ENCODE data around the gene CCDC33. TPM values are rescaled to one million over a fixed set of nuclear protein-coding genes. Genes with fewer than 3 reads are reported as not detected.

The CCDC33 gene
- total and polyA plus RNA-seq, 10 of the 15 experiments (the other 5 are each of a cell fraction or from before 2014, with no cell fraction given): 0.57 to 5.8 (median 4.3) TPM

DNA sequence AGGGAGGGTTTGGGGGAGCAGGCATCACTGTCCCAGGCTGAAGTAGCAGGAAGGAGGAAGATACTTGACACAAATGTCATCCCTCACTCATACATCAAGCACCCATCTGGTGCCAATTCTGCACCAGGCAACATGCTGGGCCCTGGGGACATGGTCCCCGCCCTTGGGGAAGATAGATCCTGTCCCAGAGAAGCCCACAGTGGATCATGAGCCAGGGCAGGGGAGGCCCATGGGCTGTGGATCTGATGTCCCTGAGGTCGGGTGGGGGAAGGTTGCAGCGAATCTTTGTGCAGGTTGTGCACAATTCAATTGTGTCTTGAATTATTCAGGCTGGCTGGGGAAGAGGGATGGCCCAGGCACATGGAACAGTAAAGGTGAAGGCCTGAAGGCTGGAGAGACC is 6.4 kb upstream of the CCDC33 start:
- no TSS peak for BruUV-seq (replicated peaks)
- no peak for ATAC-seq
- SMC1A ChIA-PET (ENCODE audit: uncharacterized antibody, unreplicated experiment): no interaction called here
- no peak overlapping the region for H3K9ac ChIP-seq (ENCODE audit: control insufficient read depth, insufficient read depth, low read length)
- RAD21 ChIA-PET (ENCODE audit: unreplicated experiment): no interaction called here
- H4K20me1 ChIP-seq (ENCODE audit: control insufficient read depth, insufficient read depth): no peaks in the 10 kb centered on the region
- in situ Hi-C loops (cut with MboI) (no loop called here), intact Hi-C loops (cut with micrococcal nuclease; ENCODE audit: unreplicated experiment) (no loop called here)
- 0% methylated on average over 3 of the region's 3 CpGs for WGBS (ENCODE audit: insufficient coverage, insufficient replicate concordance, low lambda C conversion rate, missing lambda C conversion rate)
- DNase-seq (ENCODE audit: low read depth, low spot score): no peak
- no peak overlapping the region for H3K27ac ChIP-seq (ENCODE audit: control insufficient read depth, insufficient read depth)
- H3K27me3 ChIP-seq (replicated peaks in 1 of 2; ENCODE audit: control insufficient read depth in 2 of 2, insufficient read depth in 2 of 2, low read length in 1 of 2): peaks cover 0 to 3% of the 10 kb centered on the region in 2 experiments
- POLR2A ChIA-PET: no interaction called here
- no peaks in the 10 kb centered on the region for H3K36me3 ChIP-seq (ENCODE audit: control insufficient read depth in 2 of 2, insufficient read depth in 2 of 2, low read length in 1 of 2)
- H3K9me3 ChIP-seq (replicated peaks; ENCODE audit: control insufficient read depth, insufficient read depth, low read length): no peaks in the 10 kb centered on the region
- H3K4me2 ChIP-seq (ENCODE audit: control insufficient read depth, insufficient read depth): no peak overlapping the region
- CTCF ChIA-PET: no interaction called here
- H3K4me1 ChIP-seq (ENCODE audit: control insufficient read depth, insufficient read depth, low read length): peaks cover 6% of the 10 kb centered on the region
- FAIRE-seq: no peak
- no peak overlapping the region for H2AFZ ChIP-seq (ENCODE audit: control insufficient read depth, low read depth, low read length)
- no peak overlapping the region for H3K4me3 ChIP-seq
- TF ChIP-seq HDGF (IDR thresholded peaks at IDR 0.05) (no peak), ZNF384 (IDR thresholded peaks at IDR 0.05; ENCODE audit: borderline replicate concordance, low read depth, low read length) (no peak), PAX8 (IDR thresholded peaks at IDR 0.05) (no peak), CREB1 (IDR thresholded peaks at IDR 0.05; ENCODE audit: low read depth) (no peak), FOS (IDR thresholded peaks at IDR 0.05; ENCODE audit: borderline replicate concordance, extremely low read depth, insufficient read length) (no peak), SMAD5 (IDR thresholded peaks at IDR 0.05; ENCODE audit: low read depth) (no peak), BRCA1 (IDR thresholded peaks at IDR 0.05; ENCODE audit: low read depth, low read length) (no peak), NR2F1 (conservative IDR thresholded peaks at IDR 0.05) (no peak), IKZF1 (conservative IDR thresholded peaks at IDR 0.05) (no peak), ZNF217 (IDR thresholded peaks at IDR 0.05) (no peak)
- TF ChIP-seq, protein P1, sequence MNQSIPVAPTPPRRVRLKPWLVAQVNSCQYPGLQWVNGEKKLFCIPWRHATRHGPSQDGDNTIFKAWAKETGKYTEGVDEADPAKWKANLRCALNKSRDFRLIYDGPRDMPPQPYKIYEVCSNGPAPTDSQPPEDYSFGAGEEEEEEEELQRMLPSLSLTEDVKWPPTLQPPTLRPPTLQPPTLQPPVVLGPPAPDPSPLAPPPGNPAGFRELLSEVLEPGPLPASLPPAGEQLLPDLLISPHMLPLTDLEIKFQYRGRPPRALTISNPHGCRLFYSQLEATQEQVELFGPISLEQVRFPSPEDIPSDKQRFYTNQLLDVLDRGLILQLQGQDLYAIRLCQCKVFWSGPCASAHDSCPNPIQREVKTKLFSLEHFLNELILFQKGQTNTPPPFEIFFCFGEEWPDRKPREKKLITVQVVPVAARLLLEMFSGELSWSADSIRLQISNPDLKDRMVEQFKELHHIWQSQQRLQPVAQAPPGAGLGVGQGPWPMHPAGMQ (IDR thresholded peaks at IDR 0.05; ENCODE audit: borderline replicate concordance): no peak
- TF ChIP-seq, protein P2, sequence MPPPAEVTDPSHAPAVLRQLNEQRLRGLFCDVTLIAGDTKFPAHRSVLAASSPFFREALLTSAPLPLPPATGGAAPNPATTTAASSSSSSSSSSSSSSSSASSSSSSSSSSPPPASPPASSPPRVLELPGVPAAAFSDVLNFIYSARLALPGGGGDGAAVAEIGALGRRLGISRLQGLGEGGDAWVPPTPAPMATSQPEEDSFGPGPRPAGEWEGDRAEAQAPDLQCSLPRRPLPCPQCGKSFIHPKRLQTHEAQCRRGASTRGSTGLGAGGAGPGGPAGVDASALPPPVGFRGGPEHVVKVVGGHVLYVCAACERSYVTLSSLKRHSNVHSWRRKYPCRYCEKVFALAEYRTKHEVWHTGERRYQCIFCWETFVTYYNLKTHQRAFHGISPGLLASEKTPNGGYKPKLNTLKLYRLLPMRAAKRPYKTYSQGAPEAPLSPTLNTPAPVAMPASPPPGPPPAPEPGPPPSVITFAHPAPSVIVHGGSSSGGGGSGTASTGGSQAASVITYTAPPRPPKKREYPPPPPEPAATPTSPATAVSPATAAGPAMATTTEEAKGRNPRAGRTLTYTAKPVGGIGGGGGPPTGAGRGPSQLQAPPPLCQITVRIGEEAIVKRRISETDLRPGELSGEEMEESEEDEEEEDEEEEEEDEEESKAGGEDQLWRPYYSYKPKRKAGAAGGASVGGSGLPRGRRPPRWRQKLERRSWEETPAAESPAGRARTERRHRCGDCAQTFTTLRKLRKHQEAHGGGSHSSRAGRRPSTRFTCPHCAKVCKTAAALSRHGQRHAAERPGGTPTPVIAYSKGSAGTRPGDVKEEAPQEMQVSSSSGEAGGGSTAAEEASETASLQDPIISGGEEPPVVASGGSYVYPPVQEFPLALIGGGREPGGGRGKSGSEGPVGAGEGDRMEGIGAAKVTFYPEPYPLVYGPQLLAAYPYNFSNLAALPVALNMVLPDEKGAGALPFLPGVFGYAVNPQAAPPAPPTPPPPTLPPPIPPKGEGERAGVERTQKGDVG (CRISPR knock-in tag; IDR thresholded peaks at IDR 0.05): no peak
- TF ChIP-seq, protein P3, sequence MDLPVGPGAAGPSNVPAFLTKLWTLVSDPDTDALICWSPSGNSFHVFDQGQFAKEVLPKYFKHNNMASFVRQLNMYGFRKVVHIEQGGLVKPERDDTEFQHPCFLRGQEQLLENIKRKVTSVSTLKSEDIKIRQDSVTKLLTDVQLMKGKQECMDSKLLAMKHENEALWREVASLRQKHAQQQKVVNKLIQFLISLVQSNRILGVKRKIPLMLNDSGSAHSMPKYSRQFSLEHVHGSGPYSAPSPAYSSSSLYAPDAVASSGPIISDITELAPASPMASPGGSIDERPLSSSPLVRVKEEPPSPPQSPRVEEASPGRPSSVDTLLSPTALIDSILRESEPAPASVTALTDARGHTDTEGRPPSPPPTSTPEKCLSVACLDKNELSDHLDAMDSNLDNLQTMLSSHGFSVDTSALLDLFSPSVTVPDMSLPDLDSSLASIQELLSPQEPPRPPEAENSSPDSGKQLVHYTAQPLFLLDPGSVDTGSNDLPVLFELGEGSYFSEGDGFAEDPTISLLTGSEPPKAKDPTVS (IDR thresholded peaks at IDR 0.05; ENCODE audit: low read depth, low read length): no peak
- TF ChIP-seq, protein P4, sequence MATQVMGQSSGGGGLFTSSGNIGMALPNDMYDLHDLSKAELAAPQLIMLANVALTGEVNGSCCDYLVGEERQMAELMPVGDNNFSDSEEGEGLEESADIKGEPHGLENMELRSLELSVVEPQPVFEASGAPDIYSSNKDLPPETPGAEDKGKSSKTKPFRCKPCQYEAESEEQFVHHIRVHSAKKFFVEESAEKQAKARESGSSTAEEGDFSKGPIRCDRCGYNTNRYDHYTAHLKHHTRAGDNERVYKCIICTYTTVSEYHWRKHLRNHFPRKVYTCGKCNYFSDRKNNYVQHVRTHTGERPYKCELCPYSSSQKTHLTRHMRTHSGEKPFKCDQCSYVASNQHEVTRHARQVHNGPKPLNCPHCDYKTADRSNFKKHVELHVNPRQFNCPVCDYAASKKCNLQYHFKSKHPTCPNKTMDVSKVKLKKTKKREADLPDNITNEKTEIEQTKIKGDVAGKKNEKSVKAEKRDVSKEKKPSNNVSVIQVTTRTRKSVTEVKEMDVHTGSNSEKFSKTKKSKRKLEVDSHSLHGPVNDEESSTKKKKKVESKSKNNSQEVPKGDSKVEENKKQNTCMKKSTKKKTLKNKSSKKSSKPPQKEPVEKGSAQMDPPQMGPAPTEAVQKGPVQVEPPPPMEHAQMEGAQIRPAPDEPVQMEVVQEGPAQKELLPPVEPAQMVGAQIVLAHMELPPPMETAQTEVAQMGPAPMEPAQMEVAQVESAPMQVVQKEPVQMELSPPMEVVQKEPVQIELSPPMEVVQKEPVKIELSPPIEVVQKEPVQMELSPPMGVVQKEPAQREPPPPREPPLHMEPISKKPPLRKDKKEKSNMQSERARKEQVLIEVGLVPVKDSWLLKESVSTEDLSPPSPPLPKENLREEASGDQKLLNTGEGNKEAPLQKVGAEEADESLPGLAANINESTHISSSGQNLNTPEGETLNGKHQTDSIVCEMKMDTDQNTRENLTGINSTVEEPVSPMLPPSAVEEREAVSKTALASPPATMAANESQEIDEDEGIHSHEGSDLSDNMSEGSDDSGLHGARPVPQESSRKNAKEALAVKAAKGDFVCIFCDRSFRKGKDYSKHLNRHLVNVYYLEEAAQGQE (IDR thresholded peaks at IDR 0.05; ENCODE audit: low read depth, low read length): no peak
- no peaks in the 10 kb centered on the region for H3K79me2 ChIP-seq (ENCODE audit: control insufficient read depth, insufficient read depth, low read length)

All from GM12878 (cell line).